Activated CD4-positive, alpha-beta T cell treated with anti-CD3 and anti-CD28 coated beads, Interleukin-2, amount 50 U/mL, for 16 hours (primary cell): ENCODE data around the gene HNRNPC.
"Not testable (repeated sequence)": the region's sequence is repeated elsewhere in the genome, so short reads cannot be mapped to it uniquely, and the experiment has no call there.

Source experiments
- DNase-seq: peaks from one replicate; pipeline ENCODE4 v3.0.0-alpha.2; 2020

The HNRNPC gene

DNA sequence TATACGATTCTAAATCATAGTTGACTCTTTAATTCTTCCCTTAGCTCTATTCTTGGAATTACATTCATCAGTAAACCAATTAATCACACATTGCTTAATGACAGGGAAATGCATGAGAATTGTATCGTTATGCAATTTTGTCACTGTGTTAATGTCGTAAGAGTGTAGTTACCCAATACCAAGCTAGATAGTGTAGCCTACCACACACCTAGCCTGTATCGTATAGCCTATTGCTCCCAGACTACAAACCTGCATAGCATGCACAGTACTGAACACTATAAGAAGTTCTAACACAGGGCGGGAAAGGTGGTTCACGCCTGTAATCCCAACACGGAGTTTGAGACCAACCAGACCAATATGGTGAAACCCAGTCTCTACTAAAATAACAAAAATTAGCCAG is 24.7 kb downstream of the HNRNPC start:
- no peak for DNase-seq

DNA sequence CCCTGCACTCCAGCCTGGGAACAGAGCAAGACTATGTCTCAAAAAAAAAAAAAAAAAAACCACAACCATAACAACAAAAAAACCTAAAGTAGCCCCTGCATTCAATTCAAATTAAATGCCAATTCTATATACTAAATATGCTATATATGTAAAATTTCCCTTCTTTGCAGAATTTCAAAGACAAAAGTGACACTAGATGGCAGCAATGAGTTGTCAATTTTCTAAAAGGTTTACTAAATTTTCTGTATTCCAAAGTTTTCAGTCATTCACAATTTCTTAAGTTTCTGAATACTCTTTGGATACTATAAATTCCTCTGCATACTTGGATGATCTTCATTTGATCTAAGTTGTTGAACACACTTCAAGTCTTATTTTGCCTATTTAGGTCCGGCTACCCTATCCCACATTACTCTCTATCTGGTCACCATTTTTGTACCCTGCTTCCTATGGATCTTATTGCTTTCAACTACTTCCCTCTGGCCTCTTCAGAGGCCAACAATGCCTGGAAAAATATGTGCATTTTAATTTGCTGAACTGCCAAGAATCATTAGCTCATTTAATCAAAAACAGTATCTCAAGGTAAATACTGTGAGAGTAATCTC is 27.9 kb downstream of the HNRNPC start:
- no peak for DNase-seq

DNA sequence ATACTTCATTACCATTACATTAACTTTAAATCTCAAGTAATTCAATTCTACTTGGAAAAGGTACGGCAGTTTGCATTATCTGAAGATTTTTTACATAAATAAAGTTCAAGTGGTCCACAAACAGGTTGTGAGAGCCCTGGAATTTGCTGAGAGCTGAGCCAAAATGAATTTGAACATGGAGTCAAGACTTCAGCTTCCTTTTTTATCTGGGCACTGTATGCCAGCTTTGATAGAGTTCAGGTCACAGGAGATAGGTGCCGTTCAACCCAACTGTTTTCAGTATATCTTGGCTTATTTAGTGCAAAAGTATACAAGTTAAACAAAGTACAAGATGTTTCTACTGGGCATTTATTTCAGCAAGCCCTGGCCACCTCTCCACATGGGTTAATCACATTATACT is 28.8 kb downstream of the HNRNPC start:
- no peak for DNase-seq

GRCh38 chr14:21238823-21239518 is 30.3 kb downstream of the HNRNPC start:
- DNase-seq: no peak

DNA sequence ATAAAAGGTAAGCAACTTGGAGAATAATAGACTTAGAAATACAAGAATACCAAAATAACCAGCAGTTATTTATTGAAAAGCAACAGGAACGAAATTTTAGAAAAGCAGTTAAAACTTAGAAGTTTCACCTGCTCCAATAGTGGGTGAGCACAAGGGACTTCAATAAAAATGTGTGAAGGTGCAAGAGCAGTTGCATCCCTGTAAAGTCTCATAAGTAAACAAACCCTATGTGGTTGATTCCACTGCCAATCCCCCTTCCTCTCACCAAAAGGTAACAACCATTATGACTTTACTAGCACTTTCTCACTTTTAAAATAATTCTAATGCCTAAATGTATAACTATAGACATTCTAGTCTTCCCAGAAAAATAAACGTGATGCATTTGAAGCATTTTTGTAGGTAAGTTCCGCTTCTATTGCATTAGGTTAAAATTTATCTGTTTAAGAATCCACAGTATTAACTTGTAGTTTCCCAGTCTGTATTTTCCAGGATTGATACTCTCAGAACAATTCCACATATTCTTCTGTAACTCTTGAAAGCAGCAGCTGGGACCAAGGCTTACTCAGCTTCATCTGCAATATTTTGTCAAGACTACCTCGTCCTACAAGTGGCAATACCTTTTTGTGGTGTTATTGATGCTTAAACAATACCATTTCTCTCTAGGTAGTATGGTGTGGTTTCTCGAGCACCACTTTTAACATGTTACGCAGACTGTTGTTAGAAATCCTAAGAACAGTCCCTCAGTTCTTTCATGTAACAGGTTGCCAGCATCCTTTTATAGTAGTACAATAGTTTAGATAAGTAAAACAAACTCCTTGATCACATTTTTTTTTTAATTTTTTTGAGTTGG is 32.1 kb downstream of the HNRNPC start:
- no peak for DNase-seq

DNA sequence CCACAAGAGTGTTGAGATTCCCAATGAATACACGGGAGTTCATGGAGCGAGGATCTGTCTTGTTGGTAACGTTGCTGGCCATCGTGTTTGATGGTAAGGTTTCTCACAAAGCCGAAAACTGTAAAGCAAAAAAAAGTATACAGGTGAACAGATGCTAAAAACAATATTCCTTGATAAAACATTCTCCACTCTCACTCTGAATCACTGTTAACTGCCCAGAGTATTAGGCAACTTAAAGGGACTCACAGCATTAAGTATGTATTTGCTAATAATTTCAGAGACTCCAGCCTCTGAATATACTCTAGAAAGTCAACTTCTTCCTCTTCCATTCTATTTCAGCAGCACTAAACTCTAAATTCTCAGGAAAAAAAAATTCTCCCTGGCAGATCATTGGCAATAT is 35.1 kb downstream of the HNRNPC start:
- no peak for DNase-seq

- peak; percentile 27 for DNase-seq
Measured at GRCh38 chr14:21233457-21234076, 35.7 kb downstream of the HNRNPC start.

- DNase-seq: no peak
Measured at GRCh38 chr14:21231020-21231652, 38.1 kb downstream of the HNRNPC start.

DNA sequence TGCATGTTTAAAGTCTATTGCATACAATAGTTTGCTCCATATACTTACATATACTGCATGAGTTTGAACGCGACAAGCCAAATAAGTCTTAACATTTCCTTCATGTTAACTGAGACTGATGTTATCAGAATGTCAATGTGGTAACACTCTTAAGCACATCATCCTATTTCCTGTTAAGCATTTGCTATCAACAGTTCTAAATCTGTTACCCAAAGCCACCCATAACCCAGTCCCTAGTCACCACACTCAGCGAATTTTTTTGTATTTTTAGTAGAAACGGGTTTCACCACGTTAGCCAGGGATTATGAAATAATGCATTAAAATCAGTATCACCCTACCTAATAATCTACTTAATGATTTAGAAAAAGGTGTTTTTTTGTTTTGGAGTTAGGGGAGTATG is 39.4 kb downstream of the HNRNPC start:
- peak; percentile 51 for DNase-seq

DNA sequence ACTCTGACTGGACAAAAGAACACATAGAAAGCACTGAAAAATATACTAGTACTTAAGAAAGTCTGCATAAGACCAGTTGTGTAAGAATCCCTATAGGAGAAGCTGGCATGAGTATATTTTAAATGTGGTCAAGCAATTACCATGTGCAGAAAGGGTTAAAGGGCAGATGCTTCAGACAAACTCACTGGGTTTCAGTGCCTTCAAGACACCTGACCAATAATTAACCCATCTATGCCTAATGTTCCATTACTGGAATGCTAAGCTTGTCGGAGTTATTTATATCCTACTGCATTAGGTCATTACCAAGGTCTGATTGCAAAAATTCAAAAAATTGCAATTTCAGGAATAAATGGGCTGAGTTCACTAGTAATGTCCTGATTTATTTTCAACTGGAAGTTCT is 41.3 kb downstream of the HNRNPC start:
- no peak for DNase-seq

GRCh38 chr14:21227150-21227549 is 42.1 kb downstream of the HNRNPC start:
- no peak for DNase-seq

GRCh38 chr14:21226467-21226866 is 42.8 kb downstream of the HNRNPC start:
- DNase-seq: no peak

- not testable (repeated sequence) for DNase-seq
Measured at GRCh38 chr14:21225164-21225563, 44.1 kb downstream of the HNRNPC start.

- peak; percentile 43 for DNase-seq
Measured at GRCh38 chr14:21220874-21221477, 48.3 kb downstream of the HNRNPC start.

- no peak for DNase-seq
Measured at GRCh38 chr14:21219561-21220111, 49.6 kb downstream of the HNRNPC start.

GRCh38 chr14:21219120-21219519 is 50.1 kb downstream of the HNRNPC start:
- no peak for DNase-seq

- DNase-seq: no peak
Measured at GRCh38 chr14:21215879-21216251, 53.4 kb downstream of the HNRNPC start.

- peak; percentile 35 for DNase-seq
Measured at GRCh38 chr14:21215130-21215878, 53.9 kb downstream of the HNRNPC start.

DNA sequence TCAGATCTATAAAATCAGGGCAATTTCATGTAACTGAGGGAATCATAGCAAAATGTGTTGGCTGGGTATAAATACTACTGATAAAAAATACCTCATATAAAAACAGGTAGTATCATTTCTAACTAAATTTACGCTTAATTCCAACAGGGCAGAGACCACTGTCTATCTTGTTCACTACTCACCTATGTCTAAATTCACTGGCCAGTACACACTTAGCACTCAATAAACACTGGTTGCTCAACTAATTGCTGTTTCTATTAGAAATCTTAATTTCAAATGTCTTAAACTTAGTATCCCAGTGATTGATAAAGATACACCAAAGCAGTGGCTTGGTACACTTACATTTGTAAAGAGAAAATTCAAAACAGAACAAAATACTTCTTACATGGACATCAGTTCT is 55.6 kb downstream of the HNRNPC start:
- no peak for DNase-seq

GRCh38 chr14:21212824-21213223 is 56.4 kb downstream of the HNRNPC start:
- DNase-seq: not testable (repeated sequence)

DNA sequence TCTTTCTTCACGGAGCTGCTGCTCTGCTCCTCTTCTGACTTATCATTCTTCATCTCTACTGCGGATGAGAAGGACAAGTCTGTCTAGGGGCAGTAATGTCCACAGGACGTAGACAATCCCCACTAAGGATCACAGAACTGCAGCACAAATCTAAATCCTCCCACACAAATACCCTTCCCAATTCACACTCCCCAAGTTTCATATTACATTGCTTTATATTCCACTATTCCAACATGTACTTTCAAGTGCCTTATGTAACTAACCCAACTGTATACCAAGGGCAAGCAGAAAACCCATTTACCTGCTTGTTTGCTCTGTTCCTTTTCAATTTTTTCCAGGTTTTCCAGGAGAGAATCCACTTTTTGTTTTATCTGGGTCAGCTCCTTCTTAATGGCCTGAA is 57.7 kb downstream of the HNRNPC start:
- no peak for DNase-seq

GRCh38 chr14:21210023-21210422 is 59.2 kb downstream of the HNRNPC start:
- no peak for DNase-seq
